HepG2 (cell line): Measurements from ENCODE around the gene PPP1R16B. TPM values are rescaled to one million over a fixed set of nuclear protein-coding genes. Genes with fewer than 3 reads are reported as not detected.
A peak's percentile ranks its signal among the peaks of the same experiment; 100 is the strongest.

Experiments used
- ATF6 ChIP-seq: sonication (generic); formaldehyde crosslinking; conservative IDR thresholded peaks from 2 replicates; pipeline ENCODE4 v1.4.0; 2020; ENCODE audit warnings: missing genetic modification reagents
- DNMT3B ChIP-seq: conservative IDR thresholded peaks from 2 replicates; pipeline ENCODE4 v1.6.1; 2016; ENCODE audit warnings: missing biosample characterization, control low read depth
- HNRNPLL ChIP-seq: fragments of 200-400 bp; formaldehyde crosslinking; IDR thresholded peaks from 2 replicates; pipeline ENCODE4 v1.6.1; 2017; ENCODE audit warnings: mild to moderate bottlenecking, low read depth, low read length; ENCODE audit not compliant: poor library complexity, severe bottlenecking
- KDM2A ChIP-seq: sonication (generic); formaldehyde crosslinking; IDR thresholded peaks from 2 replicates; pipeline ENCODE4 v1.4.0; 2020; ENCODE audit warnings: low read depth, missing genetic modification reagents, borderline replicate concordance
- KDM5A ChIP-seq: fragments of 200-600 bp; sonication (generic); IDR thresholded peaks from 2 replicates; pipeline ENCODE4 v1.7.0; 2018; ENCODE audit warnings: antibody characterized with exemption, mild to moderate bottlenecking, low read length, borderline replicate concordance
- KLF15 ChIP-seq: sonication (generic); formaldehyde crosslinking; IDR thresholded peaks from 2 replicates; pipeline ENCODE4 v1.8.1; 2023; ENCODE audit warnings: borderline replicate concordance, mild to moderate bottlenecking, inconsistent platforms, missing genetic modification reagents, mixed read lengths
- NKX3-1 ChIP-seq: sonication (generic); formaldehyde crosslinking; IDR thresholded peaks from 2 replicates; pipeline ENCODE4 v1.5.0; 2020; ENCODE audit warnings: missing genetic modification reagents
- NR2C2 ChIP-seq: sonication (generic); formaldehyde crosslinking; IDR thresholded peaks from 2 replicates; pipeline ENCODE4 v1.4.0; 2020; ENCODE audit warnings: missing genetic modification reagents, mild to moderate bottlenecking, moderate library complexity, borderline replicate concordance
- REXO4 ChIP-seq: sonication (generic); formaldehyde crosslinking; IDR thresholded peaks from 2 replicates; pipeline ENCODE4 v1.8.0; 2022; ENCODE audit warnings: missing genetic modification reagents, mild to moderate bottlenecking, borderline replicate concordance
- RFXAP ChIP-seq: sonication (generic); formaldehyde crosslinking; IDR thresholded peaks from 2 replicates; pipeline ENCODE4 v1.4.0; 2020; ENCODE audit warnings: missing genetic modification reagents, borderline replicate concordance
- RNF2 ChIP-seq: fragments of 450-650 bp; conservative IDR thresholded peaks from 2 replicates; pipeline ENCODE4 v1.6.1; 2016; ENCODE audit warnings: low read depth
- RXRA ChIP-seq: sonication (generic); formaldehyde crosslinking; IDR thresholded peaks from 2 replicates; pipeline ENCODE4 v1.5.1; 2020; ENCODE audit warnings: missing genetic modification reagents
- SNAPC4 ChIP-seq: sonication (generic); formaldehyde crosslinking; IDR thresholded peaks from 2 replicates; pipeline ENCODE4 v1.4.0; 2020; ENCODE audit warnings: mild to moderate bottlenecking, missing genetic modification reagents
- SP2 ChIP-seq: sonication (generic); formaldehyde crosslinking; IDR thresholded peaks from 2 replicates; pipeline ENCODE4 v1.5.1; 2020; ENCODE audit warnings: mild to moderate bottlenecking, missing genetic modification reagents
- SRSF1 ChIP-seq: fragments of 200-400 bp; formaldehyde crosslinking; optimal IDR thresholded peaks from 2 replicates; pipeline ENCODE3; 2017; ENCODE audit warnings: mild to moderate bottlenecking, low read depth, low read length, moderate library complexity
- TCF7 ChIP-seq: sonication (generic); IDR thresholded peaks from 2 replicates; pipeline ENCODE4 v1.6.1; 2016; ENCODE audit warnings: antibody characterized with exemption, low read depth
- TCF7L2 ChIP-seq: IDR thresholded peaks from 2 replicates; pipeline ENCODE4 v1.6.1; 2011; ENCODE audit warnings: mild to moderate bottlenecking, low read depth, low read length, moderate library complexity
- TEF ChIP-seq: sonication (generic); formaldehyde crosslinking; IDR thresholded peaks from 2 replicates; pipeline ENCODE4 v1.5.0; 2020; ENCODE audit warnings: missing genetic modification reagents
- ZNF333 ChIP-seq: sonication (generic); formaldehyde crosslinking; IDR thresholded peaks from 2 replicates; pipeline ENCODE4 v1.4.0; 2020; ENCODE audit warnings: mild to moderate bottlenecking, missing genetic modification reagents, borderline replicate concordance
- ZNF468 ChIP-seq: sonication (generic); formaldehyde crosslinking; IDR thresholded peaks from 2 replicates; pipeline ENCODE4 v1.8.0; 2022; ENCODE audit warnings: mild to moderate bottlenecking, moderate library complexity, missing genetic modification reagents
- ZNF570 ChIP-seq: sonication (generic); formaldehyde crosslinking; IDR thresholded peaks from 2 replicates; pipeline ENCODE4 v1.4.0; 2020; ENCODE audit warnings: mild to moderate bottlenecking, missing genetic modification reagents, borderline replicate concordance
- ZNF576 ChIP-seq: sonication (generic); formaldehyde crosslinking; IDR thresholded peaks from 2 replicates; pipeline ENCODE4 v1.4.0; 2020; ENCODE audit warnings: mild to moderate bottlenecking, missing genetic modification reagents
- ZSCAN30 ChIP-seq: sonication (generic); formaldehyde crosslinking; IDR thresholded peaks from 2 replicates; pipeline ENCODE4 v1.5.0; 2020; ENCODE audit warnings: mild to moderate bottlenecking, missing genetic modification reagents
- polyA plus RNA-seq, 8 experiments: library from polyadenylated mRNA; depleted of rRNA in 3 of 8; stranded (reverse) in 7 of 8; unstranded in 1 of 8; fragments of >200 nt; fragmentation: Illumina TruSeq in 4 of 8; extraction: Trizol in 4 of 8; gene quantifications; 2 replicates each; pipeline versions ENCODE4 v1.2.1 to v1.2.3, GENCODE V29; 2011 to 2016; ENCODE audit warnings: low read depth in 4 of 8, missing spikeins in 1 of 8, mixed read lengths in 1 of 8; ENCODE audit not compliant: insufficient read depth in 1 of 8
- total RNA-seq, 5 experiments: library from RNA; depleted of rRNA; stranded (reverse); fragments of >200 nt; fragmentation: Illumina TruSeq; extraction: Trizol; gene quantifications; 2 replicates each; pipeline ENCODE4 v1.2.3, GENCODE V29; 2016; ENCODE audit warnings: low read depth in 1 of 5

Gene PPP1R16B
- total and polyA plus RNA-seq, 2 of the 13 experiments (the other 11 are each of a cell fraction or from before 2014, with no cell fraction given): 0.02 to 0.11 TPM

GRCh38 chr20:38883981-38884733 lies 78.7 kb downstream of the PPP1R16B start (continued):
- TF ChIP-seq KDM5A: no peak
- TF ChIP-seq DNMT3B (CRISPR knock-in tag): no peak
- no peak for TF ChIP-seq TCF7L2
- TF ChIP-seq ZNF333 (CRISPR knock-in tag): no peak
- no peak for TF ChIP-seq SRSF1
- no peak for TF ChIP-seq RFXAP (CRISPR knock-in tag)
- no peak for TF ChIP-seq KDM2A (CRISPR knock-in tag)
- TF ChIP-seq ZNF576 (CRISPR knock-in tag): no peak
- no peak for TF ChIP-seq HNRNPLL
- 0 out of 2 replicates have a peak, but pooled peaks have one; percentile 71 for TF ChIP-seq REXO4 (CRISPR knock-in tag)
- TF ChIP-seq KLF15 (CRISPR knock-in tag): no peak
- TF ChIP-seq RXRA (CRISPR knock-in tag): no peak
- no peak for TF ChIP-seq RNF2
- no peak for TF ChIP-seq ZSCAN30 (CRISPR knock-in tag)
- no peak for TF ChIP-seq SNAPC4 (CRISPR knock-in tag)
- peak; percentile 94 for TF ChIP-seq TEF (CRISPR knock-in tag)
- TF ChIP-seq NR2C2 (CRISPR knock-in tag): 0 out of 2 replicates have a peak, but pooled peaks have one; percentile 11
- TF ChIP-seq ZNF570 (CRISPR knock-in tag): no peak
- no peak for TF ChIP-seq SP2
- TF ChIP-seq TCF7: no peak
- TF ChIP-seq NKX3-1 (CRISPR knock-in tag): no peak
- TF ChIP-seq ATF6 (CRISPR knock-in tag): no peak
- no peak for TF ChIP-seq ZNF468
